ENCODE results near the gene TMEM132E.

Gene TMEM132E

DNA sequence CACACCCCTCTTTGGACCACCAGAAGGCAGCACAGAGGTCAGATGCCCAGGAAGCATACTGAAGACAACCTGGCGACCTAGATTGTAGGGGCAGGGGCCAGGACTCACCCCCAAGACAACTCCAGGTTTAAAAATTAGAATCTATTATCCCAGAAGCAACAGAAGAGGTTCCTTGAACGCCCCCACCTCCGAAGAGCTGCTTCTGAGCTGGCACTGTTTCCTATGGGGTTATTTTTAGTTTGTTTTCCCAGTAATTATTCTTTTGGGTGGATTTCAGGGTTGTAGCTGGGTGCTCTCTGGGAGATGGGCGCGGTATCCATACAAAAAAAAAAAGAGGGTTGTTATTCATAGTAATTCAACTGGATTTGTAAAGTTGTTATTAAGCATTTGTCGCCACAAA lies 10.4 kb upstream of the TMEM132E start:
- DNase-seq (ENCODE audit: insufficient read length, low spot score) (no peak), FAIRE-seq (no peak)

DNA sequence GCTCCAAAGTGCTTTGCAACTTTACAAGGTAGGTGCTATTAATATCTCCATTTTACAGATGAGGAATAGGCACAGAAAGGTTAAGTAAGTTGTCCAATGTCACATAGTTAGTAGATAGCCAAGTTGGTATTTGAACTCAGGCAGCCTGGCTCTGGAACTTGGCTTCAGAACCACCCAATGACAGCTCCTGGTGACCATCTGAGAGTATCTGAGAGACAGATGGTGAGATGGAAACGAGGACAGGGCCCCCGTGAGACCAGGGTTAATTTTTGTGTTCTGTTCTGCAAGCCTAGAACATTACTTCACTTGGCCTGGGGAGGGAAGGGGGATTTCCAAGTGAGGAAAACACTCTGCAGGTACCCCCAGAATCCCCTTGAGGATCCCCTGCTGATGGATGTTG lies 9.8 kb upstream of the TMEM132E start:
- no peak for DNase-seq (ENCODE audit: insufficient read length, low spot score)
- FAIRE-seq = no peak

DNA sequence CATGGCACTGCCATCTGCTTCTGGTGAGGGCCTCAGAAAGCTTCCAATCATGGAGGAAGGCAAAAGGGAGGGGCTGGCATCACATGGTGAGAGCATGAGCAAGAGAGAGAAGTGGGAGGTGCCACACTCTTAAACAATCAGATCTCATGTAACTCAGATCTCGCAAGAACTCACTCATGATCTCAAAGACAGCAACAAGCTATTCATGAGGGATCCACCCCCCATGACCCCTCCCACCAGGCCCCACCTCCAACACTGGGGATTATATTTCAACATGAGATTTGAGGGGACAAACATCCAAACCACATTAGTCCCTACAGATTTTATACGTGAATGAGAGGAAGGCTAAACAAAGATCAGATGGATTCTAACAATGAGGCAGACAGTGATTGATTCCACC lies 8.9 kb upstream of the TMEM132E start:
- no peak for FAIRE-seq
- no peak for DNase-seq (ENCODE audit: insufficient read length, low spot score)

DNA sequence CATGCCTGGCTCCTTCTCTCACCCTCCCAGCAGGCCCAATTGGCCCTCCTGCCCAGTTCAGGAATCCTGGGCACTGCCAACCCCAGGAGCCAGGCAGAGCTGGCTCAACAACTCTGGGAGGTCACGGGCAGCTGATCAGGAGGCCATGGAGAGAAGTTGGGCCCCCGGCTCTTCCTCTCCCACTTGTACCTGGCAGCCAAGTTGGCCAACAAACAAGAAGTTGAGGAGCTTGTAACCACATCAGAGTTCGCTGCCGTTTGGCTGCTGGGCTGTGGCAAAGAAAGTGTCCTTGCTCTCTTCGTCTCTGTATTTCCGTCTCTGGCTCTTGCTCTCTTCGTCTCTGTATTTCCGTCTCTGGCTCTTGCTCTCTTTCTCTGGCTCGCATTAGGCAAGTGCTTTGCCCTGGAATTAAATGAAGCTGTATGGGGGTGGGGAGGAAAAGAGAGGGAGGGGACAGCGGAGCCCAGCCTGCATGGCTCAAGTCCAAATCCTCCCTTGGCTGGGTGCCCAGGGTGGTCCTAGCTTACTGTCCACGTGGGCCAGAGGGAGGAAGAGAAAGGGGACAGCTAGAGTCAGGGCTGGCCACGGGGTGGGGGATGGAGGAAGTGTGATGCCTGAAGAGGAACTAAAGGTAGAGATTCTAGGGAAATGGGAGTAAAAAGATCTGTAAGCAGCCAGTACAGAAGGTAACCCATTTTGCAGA lies 7.8 kb upstream of the TMEM132E start:
- DNase-seq (ENCODE audit: insufficient read length, low spot score) = no peak
- FAIRE-seq = no peak

DNA sequence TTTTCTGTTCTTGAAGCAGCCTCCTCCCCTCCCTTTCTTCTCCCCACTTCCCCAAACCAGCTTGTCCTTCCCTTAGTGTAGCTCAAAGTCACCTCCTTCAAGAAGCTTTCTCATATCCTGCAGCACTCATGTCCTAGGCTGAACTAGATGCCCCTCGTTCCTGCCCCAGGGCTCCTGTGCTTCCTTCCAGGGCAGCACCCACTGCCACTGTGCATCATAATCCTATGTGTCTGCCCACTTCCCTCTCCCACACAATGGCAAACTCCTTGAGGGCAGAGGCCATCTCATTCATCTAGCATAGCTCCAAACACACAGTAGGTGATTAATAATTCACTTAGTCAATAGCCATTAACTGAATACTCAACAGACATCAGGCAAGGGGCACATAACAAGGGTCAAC lies 6.9 kb upstream of the TMEM132E start:
- FAIRE-seq = no peak
- DNase-seq (ENCODE audit: insufficient read length, low spot score) = no peak

DNA sequence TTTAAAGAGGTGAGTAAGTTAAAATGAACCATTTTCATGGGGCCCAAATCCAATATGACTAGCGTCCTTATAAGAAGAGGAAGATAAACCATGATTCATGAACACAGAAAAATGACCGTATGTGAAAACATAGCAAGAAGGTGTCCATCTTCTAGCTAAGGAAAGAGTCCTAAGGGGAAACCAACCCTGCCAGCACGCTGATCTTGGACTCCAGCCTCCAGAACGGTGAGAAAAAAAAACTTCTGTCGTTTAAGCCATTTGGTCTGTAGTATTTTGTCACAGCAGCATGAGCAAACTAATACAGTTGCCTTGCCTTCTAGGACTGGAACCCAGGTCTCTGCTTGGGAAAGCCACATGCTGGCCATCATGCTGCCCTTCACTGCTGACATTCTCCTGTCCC lies 4.2 kb upstream of the TMEM132E start:
- no peak for DNase-seq (ENCODE audit: insufficient read length, low spot score)
- no peak for FAIRE-seq

DNA sequence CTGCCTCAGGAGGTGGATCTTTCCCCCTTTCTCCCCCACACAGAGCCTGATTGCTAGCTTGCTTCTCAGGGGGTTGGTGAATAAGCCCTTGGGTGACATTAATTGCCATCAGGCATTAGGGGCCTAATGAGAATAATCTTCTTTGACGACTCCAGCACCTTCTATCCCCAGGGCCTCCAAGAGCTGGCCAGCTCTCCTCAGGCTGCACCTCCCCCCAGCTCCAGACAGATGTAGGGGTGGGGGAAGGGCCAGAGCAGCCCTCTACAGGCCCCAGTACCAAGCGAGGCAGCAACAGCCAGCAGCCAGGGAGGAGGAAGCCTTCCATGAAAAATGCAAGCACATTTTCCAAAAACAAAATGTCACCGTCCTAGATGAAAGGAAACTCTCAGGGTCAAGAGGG lies 1.4 kb upstream of the TMEM132E start:
- FAIRE-seq (no peak), DNase-seq (ENCODE audit: insufficient read length, low spot score) (no peak)

DNA sequence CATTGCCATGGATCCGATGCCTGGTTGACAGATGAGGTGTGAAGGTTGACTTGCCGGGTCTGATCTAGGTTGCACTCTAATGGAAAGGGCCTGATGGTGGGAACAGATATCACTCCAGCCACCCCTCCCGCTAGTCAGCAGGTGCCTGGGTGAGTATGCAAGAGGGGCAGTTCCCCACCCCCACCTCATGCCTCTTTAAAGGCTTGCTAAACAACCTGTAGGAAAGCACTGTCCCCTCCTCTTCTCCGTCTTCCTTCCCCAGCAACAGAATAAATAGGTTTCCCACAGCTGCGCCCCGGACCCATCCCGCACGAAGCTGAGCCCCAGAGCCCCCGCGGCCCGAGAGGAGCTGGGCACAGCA lies 746 bp upstream of the TMEM132E start:
- FAIRE-seq = no peak
- no peak for DNase-seq (ENCODE audit: insufficient read length, low spot score)

DNA sequence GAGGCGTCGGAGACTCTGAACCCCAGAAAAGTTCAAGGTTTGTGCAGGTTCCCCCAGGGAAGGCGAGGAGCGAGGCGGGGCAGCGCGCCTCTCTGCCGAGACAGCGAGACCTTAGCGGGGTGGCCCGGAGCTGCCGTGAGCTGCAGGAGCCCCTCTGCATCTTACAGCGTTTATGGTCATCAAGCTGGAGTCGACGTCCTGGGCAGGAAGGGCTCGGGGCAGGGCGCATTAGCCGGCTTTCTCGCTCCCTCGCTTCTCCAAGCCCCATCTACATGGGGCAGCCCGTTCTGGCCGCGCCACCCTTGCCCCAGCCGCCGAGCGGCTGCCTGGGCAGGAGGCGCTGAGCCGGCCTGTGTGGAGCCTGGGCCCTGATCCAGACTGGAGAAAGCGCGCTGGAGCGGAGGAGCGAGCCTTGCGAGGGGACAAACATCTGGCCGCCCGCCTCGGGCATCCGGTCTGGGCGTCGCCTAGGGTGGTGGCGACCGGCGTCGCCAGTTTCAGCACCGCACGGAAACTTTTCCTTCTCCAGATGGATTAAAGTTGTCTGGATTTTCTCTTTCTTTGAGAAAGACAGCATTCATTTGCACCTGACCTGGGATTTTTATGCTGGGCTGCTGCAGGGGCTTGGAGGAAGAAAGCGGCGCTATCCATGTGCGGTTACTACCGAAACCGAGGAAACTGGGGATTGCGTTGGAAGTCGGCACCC lies 750 bp downstream of the TMEM132E start:
- FAIRE-seq (no peak), DNase-seq (ENCODE audit: insufficient read length, low spot score) (no peak)

DNA sequence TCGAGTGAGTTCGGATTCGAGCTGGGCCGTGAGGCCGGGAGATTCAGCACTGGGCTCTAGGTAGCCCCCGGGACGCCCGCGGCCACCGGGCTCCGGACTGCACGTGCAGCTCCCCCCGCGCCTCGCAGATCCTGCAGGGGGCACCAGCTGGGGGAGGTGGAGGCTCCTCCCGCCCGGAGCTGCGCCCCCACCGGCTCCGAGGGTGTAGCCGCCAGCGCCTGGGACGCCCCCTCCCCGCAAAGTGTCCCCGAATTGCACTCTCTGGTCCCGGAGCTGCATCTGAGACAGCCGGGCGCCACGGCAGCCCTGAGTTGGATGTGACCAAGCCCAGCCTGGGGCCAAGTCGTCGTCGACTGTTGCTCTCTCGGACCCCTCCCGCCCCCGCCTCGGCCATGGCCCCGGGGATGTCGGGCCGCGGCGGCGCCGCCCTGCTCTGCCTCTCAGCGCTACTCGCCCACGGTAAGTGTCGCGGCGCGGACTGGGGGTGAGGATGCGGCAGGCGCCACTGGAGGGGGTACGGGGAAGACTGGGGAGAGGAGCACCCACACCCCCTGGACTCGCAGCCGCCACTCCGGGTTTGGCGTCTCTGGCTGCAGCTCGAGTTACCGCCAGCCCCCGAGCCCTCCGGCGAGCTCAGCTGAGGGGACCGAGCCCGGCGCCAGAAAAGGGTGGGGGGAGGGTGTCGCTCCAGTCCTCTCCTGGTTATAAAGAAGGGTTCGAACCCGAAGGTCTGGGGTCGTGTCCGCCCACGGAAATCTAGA lies 1.5 kb downstream of the TMEM132E start:
- DNase-seq (ENCODE audit: insufficient read length, low spot score) (no peak), FAIRE-seq (no peak)

DNA sequence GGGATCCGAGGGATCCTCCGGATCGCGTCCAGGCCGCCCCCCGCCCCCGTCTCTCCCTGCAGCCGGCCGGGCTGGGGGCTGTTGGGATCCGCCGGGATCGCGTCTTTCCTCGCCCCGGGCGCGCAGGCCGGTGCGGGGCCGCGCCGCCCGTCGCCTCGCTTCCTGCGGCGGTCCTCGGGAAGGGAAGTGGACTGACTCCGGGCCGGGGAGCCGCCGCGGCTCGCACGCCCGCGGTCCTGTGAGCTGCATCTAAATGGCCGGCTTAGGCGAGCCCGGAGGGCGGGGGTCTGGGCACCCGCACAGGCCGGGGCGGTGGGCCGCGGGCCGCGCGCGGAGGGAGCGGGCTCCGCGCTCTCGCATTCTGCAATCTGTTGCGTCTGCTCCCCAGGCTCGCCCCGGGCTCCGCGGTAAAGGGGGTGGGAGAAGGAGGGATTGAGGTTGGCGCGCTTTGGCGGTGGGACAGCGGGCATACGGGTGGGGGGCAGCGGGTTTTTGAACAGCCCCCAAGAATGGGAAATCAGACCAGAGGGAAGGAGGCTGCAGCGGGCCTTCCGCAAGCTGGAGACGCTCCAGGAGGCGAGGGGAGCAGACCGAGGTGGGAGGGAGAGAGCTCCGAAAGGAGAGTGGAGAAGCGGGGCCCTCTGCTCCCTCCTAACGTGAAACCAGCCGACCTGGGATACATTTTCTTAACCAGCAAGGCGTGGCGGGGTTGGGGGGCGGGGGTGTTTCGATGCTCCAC lies 2.2 kb downstream of the TMEM132E start:
- no peak for DNase-seq (ENCODE audit: insufficient read length, low spot score)
- FAIRE-seq = no peak

DNA sequence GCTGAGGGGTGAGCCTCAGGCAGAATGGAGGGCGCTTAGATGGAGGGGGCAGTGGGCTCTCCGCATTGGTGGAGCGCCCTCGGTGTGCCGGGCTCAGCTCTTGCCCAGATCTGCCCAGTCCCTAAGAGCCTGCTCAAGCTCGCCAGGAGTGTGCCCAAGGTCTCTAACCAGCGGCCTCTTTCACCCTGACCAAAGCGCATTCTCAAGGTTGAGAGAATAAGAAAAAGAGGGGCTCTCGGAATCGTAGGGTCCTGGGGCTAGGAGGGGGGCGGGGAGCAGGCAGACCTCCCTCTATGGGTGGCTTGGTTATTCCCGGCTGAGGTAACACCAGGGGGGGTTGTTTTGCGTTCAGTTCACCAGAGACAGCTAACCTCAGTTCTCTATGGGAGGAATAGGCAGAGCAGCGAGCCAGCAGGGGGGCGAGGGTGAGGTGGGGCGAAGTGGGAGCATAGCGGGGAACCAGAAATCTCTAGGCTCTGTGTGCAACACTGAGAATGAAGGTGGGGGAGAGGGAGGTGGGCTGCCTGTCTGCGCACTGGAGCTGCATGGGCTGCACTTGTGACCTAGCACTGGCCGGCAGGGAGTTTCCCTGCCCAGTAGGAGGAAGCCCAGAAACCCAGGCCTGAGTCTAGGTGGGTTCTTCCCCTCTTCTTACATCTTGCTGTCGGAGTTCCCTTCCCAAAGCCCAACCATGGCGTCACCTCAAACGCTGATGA lies 3.0 kb downstream of the TMEM132E start:
- DNase-seq (ENCODE audit: insufficient read length, low spot score) (no peak), FAIRE-seq (no peak)

DNA sequence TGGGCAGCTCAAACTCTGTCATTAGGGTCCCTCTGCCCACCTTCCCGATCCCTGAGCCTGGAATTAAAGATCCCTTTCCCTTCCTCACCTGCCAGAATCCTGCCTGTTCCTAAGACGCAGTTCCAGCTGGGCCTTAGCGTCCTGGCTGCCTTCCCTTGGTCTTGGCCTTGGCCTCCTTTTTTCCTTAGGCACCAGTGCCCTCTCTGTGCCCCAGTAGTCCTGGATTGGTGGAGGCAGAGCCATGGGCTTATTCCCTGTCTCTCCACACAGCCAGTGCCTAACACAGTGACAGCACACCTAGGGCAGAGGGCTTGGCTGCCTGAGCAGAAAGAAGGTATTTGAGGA lies 3.5 kb downstream of the TMEM132E start:
- FAIRE-seq (no peak), DNase-seq (ENCODE audit: insufficient read length, low spot score) (no peak)

DNA sequence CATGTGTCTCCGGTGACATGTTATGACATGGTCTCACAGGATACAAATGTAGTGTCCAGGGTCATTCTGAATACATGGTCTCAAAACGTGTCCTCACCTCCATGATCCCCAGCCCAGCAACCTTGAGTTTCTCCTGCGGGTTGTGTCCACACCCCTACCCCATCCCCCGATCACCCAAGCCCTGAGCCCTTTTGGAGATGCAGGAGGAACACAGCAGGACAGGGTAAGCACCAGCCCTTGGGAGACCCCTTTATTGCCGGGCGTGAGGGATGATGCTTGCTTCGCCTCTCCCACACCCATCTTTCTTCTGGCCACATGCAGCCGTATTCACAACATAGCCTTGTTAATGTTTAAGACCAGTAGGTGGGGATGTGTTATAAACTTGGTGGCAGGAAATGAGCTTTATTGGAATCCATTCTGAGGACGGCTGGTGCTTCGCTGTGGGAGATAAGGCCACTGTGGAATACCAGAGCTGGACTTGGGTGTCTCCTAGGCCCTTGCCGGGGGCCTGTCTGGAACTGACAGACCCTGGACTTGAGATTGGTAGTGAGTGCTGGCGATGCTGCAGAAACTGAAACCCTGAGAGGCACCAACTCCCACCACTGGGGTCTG lies 5.5 kb downstream of the TMEM132E start:
- no peak for DNase-seq (ENCODE audit: insufficient read length, low spot score)
- FAIRE-seq = no peak

DNA sequence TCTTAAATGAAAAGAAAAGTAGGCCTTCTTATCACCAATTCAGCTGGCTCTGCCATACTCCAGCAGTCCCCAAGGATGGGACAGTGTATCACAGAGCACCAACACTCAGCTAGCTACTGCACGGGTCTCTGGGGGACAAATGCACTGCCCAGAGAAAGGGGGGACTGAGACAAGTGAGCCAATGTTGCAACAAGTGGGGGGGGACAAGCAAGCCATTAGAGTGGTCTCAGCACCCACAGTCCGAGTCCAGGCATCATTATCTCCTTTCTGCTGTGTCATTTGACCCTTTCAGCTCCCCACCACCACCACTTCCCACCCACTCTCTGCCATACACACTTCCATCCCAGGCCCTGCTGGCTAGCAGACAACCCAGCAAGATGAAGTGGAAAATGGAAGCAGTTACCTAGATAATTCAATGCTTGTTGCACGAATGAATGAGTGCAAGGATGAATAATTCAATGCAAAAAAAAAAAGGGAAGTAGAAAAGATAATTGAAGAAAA lies 7.0 kb downstream of the TMEM132E start:
- FAIRE-seq (no peak), DNase-seq (ENCODE audit: insufficient read length, low spot score) (no peak)

DNA sequence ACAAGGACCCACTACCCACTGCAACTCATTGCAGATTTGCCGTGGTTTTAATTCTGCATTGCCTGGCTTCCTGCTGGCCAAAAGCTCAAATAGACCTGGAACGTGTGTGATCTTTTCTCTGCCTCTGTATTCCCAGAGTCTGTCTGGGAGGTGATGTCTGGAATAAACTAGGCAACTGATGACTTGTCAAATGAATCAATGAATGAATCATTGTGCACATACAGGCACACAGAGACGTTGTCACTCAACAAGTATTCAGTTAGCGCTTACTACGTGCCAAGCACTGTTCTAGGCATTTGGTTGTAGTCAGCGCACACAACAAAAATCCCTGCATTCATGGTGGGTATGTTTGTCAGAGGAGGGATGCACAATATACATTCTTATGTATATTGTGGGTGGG lies 8.9 kb downstream of the TMEM132E start:
- FAIRE-seq = no peak
- DNase-seq (ENCODE audit: insufficient read length, low spot score) = no peak

DNA sequence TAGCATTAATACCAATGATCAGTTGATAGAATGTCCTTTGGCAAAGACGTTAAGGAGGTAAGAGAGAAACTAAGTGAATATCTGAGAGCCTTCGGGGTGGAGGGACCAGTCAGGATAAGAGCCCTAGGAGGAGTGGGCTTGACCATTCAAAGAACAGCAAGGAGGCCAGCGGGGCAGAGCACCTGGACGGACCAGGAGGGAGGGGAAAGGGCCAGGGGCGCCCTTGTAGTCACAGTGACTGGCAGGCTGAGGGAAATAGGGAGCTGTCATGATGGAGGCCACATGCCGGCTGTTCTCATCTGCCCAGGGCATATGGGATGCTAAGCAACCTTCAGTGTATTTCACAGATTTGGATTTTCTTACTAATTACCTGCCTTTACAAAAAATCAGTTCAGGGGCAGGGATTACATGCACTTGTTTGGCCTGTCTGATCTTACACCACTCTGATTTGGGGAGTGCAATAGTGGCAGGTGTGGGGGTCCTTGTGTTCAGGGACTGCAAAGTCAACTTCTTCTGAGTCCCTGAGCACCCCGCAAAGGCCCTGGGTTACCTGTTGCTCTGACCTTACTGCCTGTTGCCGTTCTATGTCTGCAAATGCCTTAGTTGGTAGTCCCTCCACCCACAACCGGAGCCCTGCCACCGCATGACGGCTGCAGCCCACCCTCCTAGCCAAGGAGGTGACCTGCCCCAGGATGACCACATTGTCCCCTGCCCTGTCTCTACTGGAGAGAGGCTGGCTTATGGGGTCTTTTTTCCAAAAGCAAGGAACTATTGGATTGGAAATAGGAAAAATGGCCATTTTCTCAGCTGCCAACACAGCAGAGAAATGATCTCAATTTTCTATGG lies 10.0 kb downstream of the TMEM132E start:
- no peak for FAIRE-seq

DNA sequence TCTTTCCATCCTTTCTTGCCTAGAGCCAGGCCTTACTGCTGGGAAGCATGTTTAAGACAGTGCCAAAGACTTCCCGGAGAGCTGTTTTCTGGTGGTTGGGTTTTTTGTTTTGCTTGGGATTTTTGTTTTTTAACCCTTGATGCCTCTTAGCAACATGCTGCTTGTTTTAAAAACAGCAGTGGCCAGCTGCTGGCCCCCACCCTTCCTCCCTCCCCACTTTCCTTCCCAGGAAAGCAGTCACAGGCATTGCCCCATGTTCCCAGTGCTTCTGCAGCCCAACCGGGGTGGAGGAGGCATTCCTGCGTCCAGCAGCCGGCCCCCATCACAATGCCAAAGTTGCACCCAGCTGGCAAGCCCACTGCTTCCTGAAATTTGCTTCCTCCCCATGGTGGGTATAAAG lies 12.6 kb downstream of the TMEM132E start:
- no peak for DNase-seq (ENCODE audit: insufficient read length, low spot score)
- FAIRE-seq = no peak

More for the DNA sequence above, 10.0 kb downstream of the TMEM132E start:
- DNase-seq (ENCODE audit: insufficient read length, low spot score) = no peak

DNA sequence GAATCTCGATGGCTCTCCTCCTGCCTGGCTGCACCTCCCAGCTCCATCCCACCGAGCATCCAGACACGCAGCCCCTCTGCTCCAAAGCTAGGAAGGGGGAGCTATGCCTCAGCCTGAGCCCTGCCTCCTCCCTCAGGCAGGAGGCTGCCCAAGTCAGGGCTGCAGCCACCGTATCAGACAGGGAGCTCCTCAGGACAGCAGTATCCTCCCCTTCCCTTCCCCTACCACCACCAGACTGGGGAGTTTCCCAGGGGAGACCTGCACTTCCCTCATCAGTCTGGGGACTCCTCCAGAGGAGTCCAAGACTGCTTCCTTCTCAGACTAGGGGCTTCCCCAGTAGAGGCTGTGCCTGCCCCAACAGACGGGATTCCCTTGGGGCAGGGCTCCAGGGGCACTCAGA lies 17.5 kb downstream of the TMEM132E start:
- DNase-seq (ENCODE audit: insufficient read length, low spot score) (no peak), FAIRE-seq (no peak)
